ENCODE measurements around the gene MAFB.

MAFB gene

DNA sequence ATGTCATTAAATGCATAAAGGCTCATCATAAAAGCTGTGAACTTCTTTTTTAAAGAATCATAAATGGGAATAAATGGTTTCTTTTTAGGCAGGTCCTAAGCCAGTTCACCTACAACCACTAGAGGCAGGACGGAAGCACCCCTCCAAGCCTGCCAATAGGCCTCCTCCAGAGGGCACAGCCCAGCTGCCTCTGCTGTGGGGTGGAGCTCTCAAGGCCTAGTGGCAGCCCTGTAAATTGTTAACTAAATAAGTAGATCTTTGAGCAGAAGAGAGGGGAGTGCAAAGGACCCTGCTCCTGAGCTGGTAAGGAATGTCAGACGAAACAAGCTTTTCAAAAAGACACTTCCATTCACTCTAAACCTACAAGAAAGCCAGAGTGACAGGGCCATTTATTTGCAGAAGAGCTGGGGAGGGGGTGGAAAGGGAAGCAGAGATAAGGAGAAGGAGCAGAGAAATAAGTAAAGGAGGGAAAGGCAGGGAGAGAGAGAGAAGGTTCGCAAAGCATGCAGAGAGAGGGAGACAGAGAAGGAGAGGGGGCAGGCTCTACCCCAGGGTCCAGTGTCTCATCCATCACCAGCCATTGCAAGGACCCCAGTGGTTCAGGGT is 18.0 kb upstream of the MAFB start:
- POLR2A ChIA-PET (ENCODE audit: low non-redundant PET) = no interaction called here
- CTCF ChIA-PET = interaction anchor here (0.8 to 1.3 kb wide), 2 partner anchors 10 to 13 kb away, joined by 3 to 4 read pairs; no protein-coding TSS in a partner anchor
- DNase-seq (ENCODE audit: low spot score) = no peak
- TF ChIP-seq, protein P1, sequence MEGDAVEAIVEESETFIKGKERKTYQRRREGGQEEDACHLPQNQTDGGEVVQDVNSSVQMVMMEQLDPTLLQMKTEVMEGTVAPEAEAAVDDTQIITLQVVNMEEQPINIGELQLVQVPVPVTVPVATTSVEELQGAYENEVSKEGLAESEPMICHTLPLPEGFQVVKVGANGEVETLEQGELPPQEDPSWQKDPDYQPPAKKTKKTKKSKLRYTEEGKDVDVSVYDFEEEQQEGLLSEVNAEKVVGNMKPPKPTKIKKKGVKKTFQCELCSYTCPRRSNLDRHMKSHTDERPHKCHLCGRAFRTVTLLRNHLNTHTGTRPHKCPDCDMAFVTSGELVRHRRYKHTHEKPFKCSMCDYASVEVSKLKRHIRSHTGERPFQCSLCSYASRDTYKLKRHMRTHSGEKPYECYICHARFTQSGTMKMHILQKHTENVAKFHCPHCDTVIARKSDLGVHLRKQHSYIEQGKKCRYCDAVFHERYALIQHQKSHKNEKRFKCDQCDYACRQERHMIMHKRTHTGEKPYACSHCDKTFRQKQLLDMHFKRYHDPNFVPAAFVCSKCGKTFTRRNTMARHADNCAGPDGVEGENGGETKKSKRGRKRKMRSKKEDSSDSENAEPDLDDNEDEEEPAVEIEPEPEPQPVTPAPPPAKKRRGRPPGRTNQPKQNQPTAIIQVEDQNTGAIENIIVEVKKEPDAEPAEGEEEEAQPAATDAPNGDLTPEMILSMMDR (conservative IDR thresholded peaks at IDR 0.05; ENCODE audit: low read depth) = peak; percentile 24; the same call in 1 of the 2 replicates
- H3K27ac ChIP-seq = no peak overlapping the region

- no peak overlapping the region for H3K27ac ChIP-seq
- ChIA-PET CTCF (interaction anchor here (0.7 to 1.2 kb wide), 3 partner anchors 14 to 595 kb away, joined by 3 to 6 read pairs (median 3); no protein-coding TSS in a partner anchor), POLR2A (ENCODE audit: low non-redundant PET) (no interaction called here)
- TF ChIP-seq, protein P1 (conservative IDR thresholded peaks at IDR 0.05; ENCODE audit: low read depth) = no peak
- DNase-seq (ENCODE audit: low spot score) = no peak
These were observed 16.4 kb upstream of the MAFB start for GRCh38 chr20:40705413-40705812.

DNA sequence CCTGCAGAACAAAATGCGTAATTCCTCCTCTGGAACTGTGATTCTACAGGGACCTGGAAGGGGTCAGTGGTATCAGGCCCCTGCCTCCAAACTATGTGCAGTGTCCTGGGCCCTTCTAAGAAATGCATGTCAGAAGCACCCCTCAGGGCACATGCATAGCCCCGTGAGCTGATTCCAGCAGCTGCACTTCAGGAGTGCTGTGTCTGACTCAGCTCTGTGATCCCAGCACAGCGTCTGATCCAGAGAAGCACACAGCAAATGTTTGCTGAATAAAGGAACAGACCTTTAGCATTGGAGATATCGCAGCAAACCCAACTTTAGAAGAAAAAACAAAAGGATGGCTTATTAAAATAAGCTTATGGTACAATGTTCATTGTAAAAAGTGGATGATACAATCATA is 15.8 kb upstream of the MAFB start:
- ChIA-PET CTCF (interaction anchor here (0.6 to 1.2 kb wide), 2 partner anchors 15 to 44 kb away, joined by 3 to 6 read pairs; no protein-coding TSS in a partner anchor), POLR2A (ENCODE audit: low non-redundant PET) (no interaction called here)
- no peak overlapping the region for H3K27ac ChIP-seq
- no peak for DNase-seq (ENCODE audit: low spot score)
- TF ChIP-seq, protein P1 (conservative IDR thresholded peaks at IDR 0.05; ENCODE audit: low read depth) = no peak

DNA sequence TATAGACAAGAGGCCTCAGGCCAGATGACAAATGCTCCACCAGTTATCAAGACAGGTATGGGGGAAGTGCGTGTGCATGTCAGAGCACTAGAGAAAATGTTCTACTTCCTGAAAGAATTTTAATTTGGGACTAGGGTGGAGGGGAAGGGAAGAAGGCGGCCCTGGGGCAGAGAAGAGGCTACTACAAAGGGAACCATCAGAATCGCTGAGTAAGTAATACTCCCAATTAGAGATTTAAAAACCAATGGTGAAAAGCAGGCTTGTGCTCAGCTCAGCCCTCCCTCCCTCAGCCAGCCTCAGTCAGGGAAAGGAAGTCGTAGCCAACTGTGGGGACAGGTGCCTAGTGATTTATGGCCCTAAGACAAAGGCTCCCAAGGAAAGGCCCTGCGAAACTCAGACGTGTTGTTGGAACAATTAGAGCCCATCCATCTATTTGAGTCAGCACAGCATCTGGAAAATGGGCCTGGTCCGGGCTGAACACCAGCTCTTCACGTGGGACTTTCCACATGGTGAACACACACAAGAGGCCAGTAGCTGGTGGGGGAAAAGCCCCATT is 15.0 kb upstream of the MAFB start:
- POLR2A ChIA-PET (ENCODE audit: low non-redundant PET) = no interaction called here
- H3K27ac ChIP-seq = no peak overlapping the region
- no peak for DNase-seq (ENCODE audit: low spot score)
- CTCF ChIA-PET = interaction anchor here (1.2 kb wide), 1 partner anchor 16 kb away, joined by 6 read pairs; no protein-coding TSS in a partner anchor
- TF ChIP-seq, protein P1 (conservative IDR thresholded peaks at IDR 0.05; ENCODE audit: low read depth) = no peak

DNA sequence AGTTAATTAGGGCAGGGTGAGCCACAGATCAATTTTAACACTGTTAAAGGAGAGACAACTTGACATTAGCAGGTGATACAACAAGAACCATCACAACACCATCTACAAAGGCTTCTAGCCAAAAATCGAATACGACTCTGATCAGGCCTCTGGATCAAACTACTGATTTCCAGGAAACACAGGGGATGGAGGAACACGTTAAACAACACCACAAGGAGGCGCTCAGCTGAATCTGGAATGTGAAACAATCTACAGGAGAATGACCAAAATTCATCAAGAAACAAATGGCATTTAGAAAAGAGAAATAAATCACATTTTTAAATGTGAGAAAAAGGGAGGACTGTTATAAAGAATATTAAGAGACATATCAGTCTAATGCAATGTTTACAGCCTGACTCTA is 13.5 kb upstream of the MAFB start:
- POLR2A ChIA-PET (ENCODE audit: low non-redundant PET) = no interaction called here
- TF ChIP-seq, protein P1 (conservative IDR thresholded peaks at IDR 0.05; ENCODE audit: low read depth) = 0 out of 2 replicates have a peak, but pooled peaks have one; percentile 18
- no peak for DNase-seq (ENCODE audit: low spot score)
- CTCF ChIA-PET = interaction anchor here (0.6 kb wide), 2 partner anchors 33 to 1438 kb away, joined by 3 to 5 read pairs; no protein-coding TSS in a partner anchor
- H3K27ac ChIP-seq = no peak overlapping the region

GRCh38 chr20:40698744-40699143 is 9.7 kb upstream of the MAFB start:
- POLR2A ChIA-PET (ENCODE audit: low non-redundant PET) = no interaction called here
- TF ChIP-seq, protein P1 (conservative IDR thresholded peaks at IDR 0.05; ENCODE audit: low read depth) = no peak
- H3K27ac ChIP-seq = no peak overlapping the region
- CTCF ChIA-PET = no interaction called here
- no peak for DNase-seq (ENCODE audit: low spot score)
